ENCODE results near the gene CAPN10. TPM values are rescaled to one million over a fixed set of nuclear protein-coding genes. Genes with fewer than 3 reads are reported as not detected.

Gene CAPN10
- total RNA-seq, 1 experiment from 2014 or later: 61.3 TPM

- Mint-ChIP-seq H3K4me3 (no peak overlapping the region), H3K9me3 (peaks cover 23% of the 10 kb centered on the region), H3K27me3 (ENCODE audit: low read depth) (peaks cover 8% of the 10 kb centered on the region), H3K36me3 (peaks cover 19% of the 10 kb centered on the region), H3K27ac (no peak overlapping the region), H3K4me1 (no peaks in the 10 kb centered on the region)
- POLR2A ChIA-PET: no interaction called here
- TF ChIP-seq TEAD4 (CRISPR knock-in tag; IDR thresholded peaks at IDR 0.05) (no peak), FOXP1 (CRISPR knock-in tag; IDR thresholded peaks at IDR 0.05; ENCODE audit: borderline replicate concordance) (no peak), RELA (CRISPR knock-in tag; IDR thresholded peaks at IDR 0.05; ENCODE audit: borderline replicate concordance) (no peak), ZNF512 (CRISPR knock-in tag; IDR thresholded peaks at IDR 0.05; ENCODE audit: borderline replicate concordance) (no peak), PRRX2 (CRISPR knock-in tag; IDR thresholded peaks at IDR 0.05) (no peak), NR1H2 (CRISPR knock-in tag; IDR thresholded peaks at IDR 0.05) (no peak), ZNF317 (CRISPR knock-in tag; IDR thresholded peaks at IDR 0.05; ENCODE audit: borderline replicate concordance, low read depth) (no peak), GTF2I (CRISPR knock-in tag; conservative IDR thresholded peaks at IDR 0.05) (no peak), ZNF232 (CRISPR knock-in tag; IDR thresholded peaks at IDR 0.05) (no peak), CREM (CRISPR knock-in tag; IDR thresholded peaks at IDR 0.05) (no peak), ZNF138 (CRISPR knock-in tag; conservative IDR thresholded peaks at IDR 0.05) (no peak), OVOL2 (CRISPR knock-in tag; IDR thresholded peaks at IDR 0.05; ENCODE audit: borderline replicate concordance) (no peak), KAT7 (CRISPR knock-in tag; IDR thresholded peaks at IDR 0.05; ENCODE audit: borderline replicate concordance) (no peak)
- TF ChIP-seq, protein P1, sequence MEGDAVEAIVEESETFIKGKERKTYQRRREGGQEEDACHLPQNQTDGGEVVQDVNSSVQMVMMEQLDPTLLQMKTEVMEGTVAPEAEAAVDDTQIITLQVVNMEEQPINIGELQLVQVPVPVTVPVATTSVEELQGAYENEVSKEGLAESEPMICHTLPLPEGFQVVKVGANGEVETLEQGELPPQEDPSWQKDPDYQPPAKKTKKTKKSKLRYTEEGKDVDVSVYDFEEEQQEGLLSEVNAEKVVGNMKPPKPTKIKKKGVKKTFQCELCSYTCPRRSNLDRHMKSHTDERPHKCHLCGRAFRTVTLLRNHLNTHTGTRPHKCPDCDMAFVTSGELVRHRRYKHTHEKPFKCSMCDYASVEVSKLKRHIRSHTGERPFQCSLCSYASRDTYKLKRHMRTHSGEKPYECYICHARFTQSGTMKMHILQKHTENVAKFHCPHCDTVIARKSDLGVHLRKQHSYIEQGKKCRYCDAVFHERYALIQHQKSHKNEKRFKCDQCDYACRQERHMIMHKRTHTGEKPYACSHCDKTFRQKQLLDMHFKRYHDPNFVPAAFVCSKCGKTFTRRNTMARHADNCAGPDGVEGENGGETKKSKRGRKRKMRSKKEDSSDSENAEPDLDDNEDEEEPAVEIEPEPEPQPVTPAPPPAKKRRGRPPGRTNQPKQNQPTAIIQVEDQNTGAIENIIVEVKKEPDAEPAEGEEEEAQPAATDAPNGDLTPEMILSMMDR (IDR thresholded peaks at IDR 0.05): no peak
- TF ChIP-seq, protein P2, sequence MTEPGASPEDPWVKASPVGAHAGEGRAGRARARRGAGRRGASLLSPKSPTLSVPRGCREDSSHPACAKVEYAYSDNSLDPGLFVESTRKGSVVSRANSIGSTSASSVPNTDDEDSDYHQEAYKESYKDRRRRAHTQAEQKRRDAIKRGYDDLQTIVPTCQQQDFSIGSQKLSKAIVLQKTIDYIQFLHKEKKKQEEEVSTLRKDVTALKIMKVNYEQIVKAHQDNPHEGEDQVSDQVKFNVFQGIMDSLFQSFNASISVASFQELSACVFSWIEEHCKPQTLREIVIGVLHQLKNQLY (CRISPR knock-in tag; IDR thresholded peaks at IDR 0.05): no peak
- ATAC-seq: no peak
- no peak for DNase-seq (ENCODE audit: low spot score)
- CTCF ChIA-PET: no interaction called here
Measured at GRCh38 chr2:240613781-240614180, 27.2 kb downstream of the CAPN10 start.

- CTCF ChIA-PET: no interaction called here
- H3K27me3 Mint-ChIP-seq (ENCODE audit: low read depth): peaks cover 8% of the 10 kb centered on the region
Measured at GRCh38 chr2:240614391-240614790, 27.9 kb downstream of the CAPN10 start.

More at GRCh38 chr2:240614391-240614790, 27.9 kb downstream of the CAPN10 start:
- Mint-ChIP-seq H3K27ac (no peak overlapping the region), H3K4me3 (no peak overlapping the region), H3K36me3 (peaks cover 23% of the 10 kb centered on the region), H3K4me1 (no peaks in the 10 kb centered on the region), H3K9me3 (peaks cover 28% of the 10 kb centered on the region)
- TF ChIP-seq CDX4 (CRISPR knock-in tag; IDR thresholded peaks at IDR 0.05; ENCODE audit: borderline replicate concordance): no peak
- TF ChIP-seq GTF2I (CRISPR knock-in tag; conservative IDR thresholded peaks at IDR 0.05): no peak
- TF ChIP-seq, protein P3, sequence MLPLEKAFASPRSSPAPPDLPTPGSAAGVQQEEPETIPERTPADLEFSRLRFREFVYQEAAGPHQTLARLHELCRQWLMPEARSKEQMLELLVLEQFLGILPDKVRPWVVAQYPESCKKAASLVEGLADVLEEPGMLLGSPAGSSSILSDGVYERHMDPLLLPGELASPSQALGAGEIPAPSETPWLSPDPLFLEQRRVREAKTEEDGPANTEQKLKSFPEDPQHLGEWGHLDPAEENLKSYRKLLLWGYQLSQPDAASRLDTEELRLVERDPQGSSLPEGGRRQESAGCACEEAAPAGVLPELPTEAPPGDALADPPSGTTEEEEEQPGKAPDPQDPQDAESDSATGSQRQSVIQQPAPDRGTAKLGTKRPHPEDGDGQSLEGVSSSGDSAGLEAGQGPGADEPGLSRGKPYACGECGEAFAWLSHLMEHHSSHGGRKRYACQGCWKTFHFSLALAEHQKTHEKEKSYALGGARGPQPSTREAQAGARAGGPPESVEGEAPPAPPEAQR (CRISPR knock-in tag; IDR thresholded peaks at IDR 0.05): no peak
- TF ChIP-seq ETV6 (CRISPR knock-in tag; IDR thresholded peaks at IDR 0.05): no peak
- DNase-seq (ENCODE audit: low spot score): no peak
- POLR2A ChIA-PET: no interaction called here
- no peak for ATAC-seq
